Measurements from ENCODE around the gene KRTAP4-16. TPM values are rescaled to one million over a fixed set of nuclear protein-coding genes. Genes with fewer than 3 reads are reported as not detected.

KRTAP4-16 gene
- total and polyA plus RNA-seq, 2 of the 8 experiments (the other 6 are each of a cell fraction or from before 2014, with no cell fraction given) = not detected

- no peak for TF ChIP-seq ATF2 (IDR thresholded peaks at IDR 0.05; ENCODE audit: low read length)
- TF ChIP-seq BACH1 (IDR thresholded peaks at IDR 0.05; ENCODE audit: low read length) = no peak
- TF ChIP-seq MAFK (IDR thresholded peaks at IDR 0.05; ENCODE audit: low read depth, low read length) = no peak
- no peak for TF ChIP-seq FOSL1 (IDR thresholded peaks at IDR 0.05; ENCODE audit: insufficient read depth, low read depth, low read length)
- no peak for TF ChIP-seq PHF8 (conservative IDR thresholded peaks at IDR 0.05; ENCODE audit: low read depth, low read length)
- no peak for TF ChIP-seq EP300 (IDR thresholded peaks at IDR 0.05; ENCODE audit: borderline replicate concordance in 1 of 2, low read depth in 2 of 2, low read length in 2 of 2)
- no peak for TF ChIP-seq RAD21 (IDR thresholded peaks at IDR 0.05 in 1 of 2, conservative IDR thresholded peaks at IDR 0.05 in 1 of 2; ENCODE audit: low read depth in 2 of 2, low read length in 2 of 2)
These were observed 3.5 kb downstream of the KRTAP4-16 start (continued) for GRCh38 chr17:41098481-41098880.
